GM23338 (cell line): ENCODE measurements around the gene MMP25. TPM values are rescaled to one million over a fixed set of nuclear protein-coding genes. Genes with fewer than 3 reads are reported as not detected.

Experiments
- ATAC-seq: fragments of 200-7000 bp; cut with Tn5 transposase; 3 replicates; pipeline ENCODE4 v1.9.1; 2020
- DNase-seq: peaks from one replicate; pipeline ENCODE4 v3.0.0-alpha.2; 2015; ENCODE audit warnings: low spot score
- H2AFZ ChIP-seq: fragments of 200-600 bp; sonication (generic); 2 replicates; pipeline ENCODE4 v1.8.0; 2016; ENCODE audit warnings: antibody characterized with exemption, mild to moderate bottlenecking, moderate library complexity
- H3F3A ChIP-seq: fragments of 200-600 bp; sonication (generic); replicated peaks from 2 replicates; pipeline ENCODE4 v1.8.0; 2017; ENCODE audit warnings: antibody characterized with exemption, mixed run types, low read depth
- H3K27ac ChIP-seq: fragments of 200-600 bp; sonication (generic); 2 replicates; pipeline ENCODE4 v1.6.1; 2016; ENCODE audit warnings: low read depth
- H3K27me3 ChIP-seq: fragments of 200-600 bp; sonication (generic); 2 replicates; pipeline ENCODE4 v1.8.0; 2016; ENCODE audit warnings: mild to moderate bottlenecking, mixed run types, moderate library complexity; ENCODE audit not compliant: insufficient read depth
- H3K36me3 ChIP-seq: fragments of 200-600 bp; sonication (generic); 2 replicates; pipeline ENCODE4 v1.8.0; 2016; ENCODE audit warnings: mild to moderate bottlenecking; ENCODE audit not compliant: insufficient read depth
- H3K4me1 ChIP-seq: fragments of 200-600 bp; sonication (generic); 2 replicates; pipeline ENCODE4 v1.8.0; 2016; ENCODE audit warnings: mild to moderate bottlenecking, moderate library complexity; ENCODE audit not compliant: insufficient read depth
- H3K4me2 ChIP-seq: fragments of 200-600 bp; sonication (generic); 2 replicates; pipeline ENCODE4 v1.7.1; 2017; ENCODE audit warnings: mixed run types
- H3K4me3 ChIP-seq: fragments of 200-600 bp; sonication (generic); 2 replicates; pipeline ENCODE4 v1.6.1; 2016; ENCODE audit warnings: mixed run types
- H3K79me2 ChIP-seq: fragments of 200-600 bp; sonication (generic); replicated peaks from 2 replicates; pipeline ENCODE4 v1.8.0; 2017; ENCODE audit warnings: mild to moderate bottlenecking; ENCODE audit not compliant: insufficient read depth
- H3K9me2 ChIP-seq: fragments of 200-600 bp; sonication (generic); 2 replicates; pipeline ENCODE4 v1.8.0; 2017; ENCODE audit not compliant: insufficient read depth
- H4K20me1 ChIP-seq: fragments of 200-600 bp; sonication (generic); replicated peaks from 2 replicates; pipeline ENCODE4 v1.8.0; 2017; ENCODE audit warnings: mild to moderate bottlenecking; ENCODE audit not compliant: insufficient read depth
- H3K27ac Mint-ChIP-seq: 2 replicates; pipeline ENCODE4 v1.8.0; 2020; ENCODE audit warnings: inconsistent platforms, mild to moderate bottlenecking, moderate library complexity, mixed read lengths
- H3K27me3 Mint-ChIP-seq: 3 replicates; pipeline ENCODE4 v1.8.0; 2022; ENCODE audit warnings: low read depth, mild to moderate bottlenecking, moderate library complexity, mixed read lengths, inconsistent platforms; ENCODE audit not compliant: insufficient read depth, poor library complexity
- H3K36me3 Mint-ChIP-seq: 3 replicates; pipeline ENCODE4 v1.8.0; 2021; ENCODE audit warnings: low read depth, mild to moderate bottlenecking, inconsistent platforms, moderate library complexity, mixed read lengths
- H3K4me1 Mint-ChIP-seq: 3 replicates; pipeline ENCODE4 v1.8.0; 2020; ENCODE audit warnings: mild to moderate bottlenecking, inconsistent platforms, mixed read lengths
- H3K4me3 Mint-ChIP-seq: 3 replicates; pipeline ENCODE4 v1.8.0; 2021; ENCODE audit warnings: moderate library complexity, mild to moderate bottlenecking, inconsistent platforms, mixed read lengths
- H3K9me3 Mint-ChIP-seq: 3 replicates; pipeline ENCODE4 v1.8.0; 2020; ENCODE audit warnings: moderate library complexity, mild to moderate bottlenecking, inconsistent platforms, mixed read lengths
- CTCF ChIP-seq, 2 experiments: fragments of 200-600 bp in 1 of 2; sonication (generic) in 1 of 2; conservative IDR thresholded peaks; 2 replicates each; pipeline versions ENCODE4 v1.5.1 to v1.6.1; 2016 to 2017; ENCODE audit warnings: antibody characterized with exemption in 2 of 2, low read depth in 2 of 2, mild to moderate bottlenecking in 2 of 2, moderate library complexity in 1 of 2
- ETS1 ChIP-seq: IDR thresholded peaks from 2 replicates; pipeline ENCODE4 v1.6.1; 2016; ENCODE audit warnings: antibody characterized with exemption
- EZH2 ChIP-seq: fragments of 200-600 bp; sonication (generic); IDR thresholded peaks from one replicate; pipeline ENCODE4 v1.8.0; 2017; ENCODE audit warnings: antibody characterized with exemption, mild to moderate bottlenecking, low read depth; ENCODE audit not compliant: unreplicated experiment
- EZH2phosphoT487 ChIP-seq: fragments of 200-600 bp; sonication (generic); IDR thresholded peaks from one replicate; pipeline ENCODE4 v1.8.1; 2018; ENCODE audit warnings: antibody characterized with exemption; ENCODE audit not compliant: unreplicated experiment
- JUNB ChIP-seq: IDR thresholded peaks from one replicate; pipeline ENCODE4 v1.6.1; 2016; ENCODE audit warnings: antibody characterized with exemption; ENCODE audit not compliant: unreplicated experiment
- NANOG ChIP-seq: IDR thresholded peaks from 2 replicates; pipeline ENCODE4 v1.6.1; 2016; ENCODE audit warnings: antibody characterized with exemption, borderline replicate concordance
- POLR2AphosphoS5 ChIP-seq: IDR thresholded peaks from 2 replicates; pipeline ENCODE4 v1.6.1; 2016; ENCODE audit warnings: antibody characterized with exemption, low read depth
- REST ChIP-seq: IDR thresholded peaks from one replicate; pipeline ENCODE4 v1.6.1; 2018; ENCODE audit warnings: antibody characterized with exemption; ENCODE audit not compliant: unreplicated experiment
- ZNF114 ChIP-seq: fragments of 250-450 bp; sonication (Bioruptor Pico); IDR thresholded peaks from 2 replicates; pipeline ENCODE4 v1.5.0; 2020; ENCODE audit warnings: mild to moderate bottlenecking, moderate library complexity
- polyA plus RNA-seq: library from polyadenylated mRNA; unstranded; fragments of >200 nt; fragmentation: Nextera tagmentation; extraction: Ambion mirVana; gene quantifications from 2 replicates; pipeline ENCODE4 v1.2.1, GENCODE V29; 2016
- total RNA-seq: library from RNA; depleted of rRNA; stranded (reverse); fragments of >200 nt; shearing (Covaris generic); gene quantifications from 2 replicates; pipeline ENCODE4 v1.2.3, GENCODE V29; 2014

The MMP25 gene
- total and polyA plus RNA-seq, 2 experiments from 2014 or later, result 7.7 to 15.9 TPM

GRCh38 chr16:3025032-3026002 lies 21.0 kb upstream of the MMP25 start:
- ATAC-seq, result no peak
- H3K4me1 ChIP-seq, result peaks cover 37% of the 10 kb centered on the region
- Mint-ChIP-seq H3K27me3 (peaks cover 39% of the 10 kb centered on the region), H3K4me1 (peaks cover 34% of the 10 kb centered on the region), H3K36me3 (peaks cover 55% of the 10 kb centered on the region), H3K4me3 (peak overlapping the region; percentile 96; the same call in 1 of the 3 replicates), H3K27ac (no peak overlapping the region), H3K9me3 (no peaks in the 10 kb centered on the region; the same call in 1 of the 3 replicates)
- peaks cover 62% of the 10 kb centered on the region for H3F3A ChIP-seq
- H3K4me3 ChIP-seq, result peak overlapping the region; percentile 85; the same call in 1 of the 2 replicates
- no peak for DNase-seq
- peaks cover 20% of the 10 kb centered on the region for H4K20me1 ChIP-seq
- TF ChIP-seq EZH2phosphoT487, result no peak
- TF ChIP-seq REST, result no peak
- no peak for TF ChIP-seq NANOG
- TF ChIP-seq ETS1, result no peak
- TF ChIP-seq EZH2, result no peak
- no peak for TF ChIP-seq CTCF (conservative IDR thresholded peaks at IDR 0.05; ENCODE audit: low read depth in 2 of 2)
- H3K36me3 ChIP-seq, result no peaks in the 10 kb centered on the region
- peak overlapping the region; percentile 97; the same call in 1 of the 2 replicates for H3K4me2 ChIP-seq
- H3K27me3 ChIP-seq, result peaks cover 13% of the 10 kb centered on the region
- H2AFZ ChIP-seq, result no peak overlapping the region
- H3K79me2 ChIP-seq, result peaks cover 17% of the 10 kb centered on the region; the same call in 1 of the 2 replicates
- H3K9me2 ChIP-seq, result no peaks in the 10 kb centered on the region
- H3K27ac ChIP-seq, result no peak overlapping the region

- Histone ChIP-seq H3K79me2 (peaks cover 12% of the 10 kb centered on the region; the same call in 1 of the 2 replicates), H2AFZ (no peak overlapping the region), H3K4me2 (no peak overlapping the region), H3K9me2 (no peaks in the 10 kb centered on the region), H3K27ac (no peak overlapping the region), H4K20me1 (peaks cover 21% of the 10 kb centered on the region), H3F3A (peaks cover 58% of the 10 kb centered on the region), H3K36me3 (no peaks in the 10 kb centered on the region), H3K4me1 (peaks cover 37% of the 10 kb centered on the region), H3K4me3 (no peak overlapping the region), H3K27me3 (peaks cover 16% of the 10 kb centered on the region)
- Mint-ChIP-seq H3K4me1 (peaks cover 34% of the 10 kb centered on the region), H3K4me3 (no peak overlapping the region; the same call in 2 of the 3 replicates), H3K27me3 (peaks cover 36% of the 10 kb centered on the region), H3K27ac (no peak overlapping the region), H3K36me3 (peaks cover 55% of the 10 kb centered on the region), H3K9me3 (no peaks in the 10 kb centered on the region; the same call in 1 of the 3 replicates)
- ATAC-seq (no peak), DNase-seq (no peak)
- TF ChIP-seq POLR2AphosphoS5 (no peak), NANOG (no peak), EZH2phosphoT487 (no peak), REST (no peak), ZNF114 (no peak), CTCF (conservative IDR thresholded peaks at IDR 0.05; ENCODE audit: low read depth in 2 of 2) (no peak), JUNB (no peak)
Observed at GRCh38 chr16:3026003-3026378, 20.4 kb upstream of the MMP25 start.
